ENCODE measurements around the gene P2RX1. TPM values are rescaled to one million over a fixed set of nuclear protein-coding genes. Genes with fewer than 3 reads are reported as not detected.

Gene P2RX1
- total and polyA plus RNA-seq, 5 donors from 2014 or later = 2.3 TPM; not detected in 4

DNA sequence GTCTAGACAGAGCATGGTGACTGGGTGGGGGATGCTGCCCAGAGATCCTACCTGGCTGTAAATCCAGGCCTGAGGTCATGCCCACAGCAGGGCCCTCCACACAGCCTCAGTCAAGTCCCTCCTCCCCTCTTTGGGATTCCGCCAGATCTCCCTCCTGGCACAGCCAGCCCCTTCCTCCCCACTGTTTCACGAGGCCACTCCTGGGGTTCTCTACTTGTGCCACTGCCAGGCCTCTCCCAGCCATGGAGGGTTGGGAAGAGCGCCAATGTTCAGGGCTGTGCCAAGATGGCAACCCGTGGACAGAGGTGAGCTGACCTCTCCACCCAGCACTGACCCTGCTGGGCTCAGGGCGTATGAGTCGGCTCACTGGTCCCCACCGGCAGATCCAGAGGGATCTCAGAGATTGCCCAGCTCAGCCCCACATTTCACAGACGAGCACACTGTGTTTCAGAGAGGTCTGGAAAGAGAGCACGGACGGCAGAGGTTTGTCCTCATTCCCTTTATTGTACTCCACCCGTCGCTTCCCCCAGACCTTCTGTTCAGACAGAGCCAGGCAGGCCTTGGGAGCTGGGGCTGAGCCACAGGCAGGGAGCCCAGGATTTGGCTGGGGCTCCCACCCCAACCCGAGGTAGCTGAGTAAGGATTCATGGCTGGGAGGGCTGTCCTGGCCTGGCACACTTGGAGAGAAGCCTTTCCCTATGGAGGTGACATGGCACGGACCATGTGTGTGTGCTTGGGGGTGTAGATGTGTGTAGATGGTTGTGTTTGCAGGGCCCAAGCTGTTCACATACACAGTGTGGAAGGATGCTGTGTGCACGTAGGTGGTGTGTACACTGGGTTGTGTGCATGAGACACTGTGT, 19.9 kb downstream of the P2RX1 start:
- Histone ChIP-seq H3K27ac (ENCODE audit: insufficient read depth, low read length, poor library complexity, severe bottlenecking) (no peak overlapping the region), H3K4me3 (ENCODE audit: low read depth, low read length) (no peak overlapping the region), H3K27me3 (ENCODE audit: control insufficient read depth, insufficient read depth, low read length) (no peaks in the 10 kb centered on the region), H3K9me3 (ENCODE audit: control insufficient read depth in 2 of 2, low read length in 2 of 2) (no peaks in the 10 kb centered on the region), H3K36me3 (ENCODE audit: control insufficient read depth, insufficient read depth, low read length) (no peaks in the 10 kb centered on the region), H3K4me1 (ENCODE audit: control insufficient read depth, insufficient read depth, low read length, poor library complexity, severe bottlenecking) (peaks cover 21% of the 10 kb centered on the region)
- H3K4me3 Mint-ChIP-seq = no peak overlapping the region
- H3K27me3 Mint-ChIP-seq = no peaks in the 10 kb centered on the region
- no peak overlapping the region for H3K27ac Mint-ChIP-seq
- no peak for ATAC-seq (ENCODE audit: low read depth in 2 of 2)
- H3K4me1 Mint-ChIP-seq = peaks cover 0 to 20% (median 12%) of the 10 kb centered on the region in 4 donors
- no peaks in the 10 kb centered on the region for H3K9me3 Mint-ChIP-seq
- DNase-seq = no peak
- H3K36me3 Mint-ChIP-seq = no peaks in the 10 kb centered on the region

DNA sequence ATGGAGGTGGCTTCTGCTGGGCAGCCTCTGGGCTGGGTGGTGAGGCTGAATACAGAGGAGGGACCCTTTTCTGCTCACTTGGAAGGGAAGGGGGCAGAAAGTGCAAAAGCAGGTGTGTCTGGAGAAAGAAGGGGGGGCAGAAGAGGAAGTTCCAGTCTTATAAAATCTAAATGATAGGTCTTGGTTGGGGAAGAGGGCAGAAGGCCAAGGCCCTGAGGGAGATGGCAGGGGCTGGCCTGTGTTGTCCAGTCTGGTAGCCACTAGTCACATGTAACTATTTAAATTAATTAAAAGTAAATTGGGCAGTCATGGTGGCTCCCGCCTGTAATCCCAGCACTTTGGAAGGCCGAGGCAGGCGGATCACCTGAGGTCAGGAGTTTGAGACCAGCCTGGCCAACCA, 20.9 kb downstream of the P2RX1 start:
- no peaks in the 10 kb centered on the region for H3K36me3 Mint-ChIP-seq
- H3K27me3 Mint-ChIP-seq = no peaks in the 10 kb centered on the region
- peaks cover 21% of the 10 kb centered on the region for H3K4me1 ChIP-seq (ENCODE audit: control insufficient read depth, insufficient read depth, low read length, poor library complexity, severe bottlenecking)
- peaks cover 0 to 28% (median 19%) of the 10 kb centered on the region in 4 donors for H3K4me1 Mint-ChIP-seq
- H3K4me3 Mint-ChIP-seq = peak overlapping the region in 2 of 4 donors; percentile 83 to 91
- no peaks in the 10 kb centered on the region for H3K9me3 ChIP-seq (ENCODE audit: control insufficient read depth in 2 of 2, low read length in 2 of 2)
- ATAC-seq (ENCODE audit: low read depth in 2 of 2) (no peak), DNase-seq (no peak)
- no peaks in the 10 kb centered on the region for H3K27me3 ChIP-seq (ENCODE audit: control insufficient read depth, insufficient read depth, low read length)
- H3K36me3 ChIP-seq (ENCODE audit: control insufficient read depth, insufficient read depth, low read length) = no peaks in the 10 kb centered on the region
- H3K9me3 Mint-ChIP-seq = no peaks in the 10 kb centered on the region
- no peak overlapping the region for H3K27ac Mint-ChIP-seq
- no peak overlapping the region for H3K4me3 ChIP-seq (ENCODE audit: low read depth, low read length)
- H3K27ac ChIP-seq (ENCODE audit: insufficient read depth, low read length, poor library complexity, severe bottlenecking) = no peak overlapping the region

DNA sequence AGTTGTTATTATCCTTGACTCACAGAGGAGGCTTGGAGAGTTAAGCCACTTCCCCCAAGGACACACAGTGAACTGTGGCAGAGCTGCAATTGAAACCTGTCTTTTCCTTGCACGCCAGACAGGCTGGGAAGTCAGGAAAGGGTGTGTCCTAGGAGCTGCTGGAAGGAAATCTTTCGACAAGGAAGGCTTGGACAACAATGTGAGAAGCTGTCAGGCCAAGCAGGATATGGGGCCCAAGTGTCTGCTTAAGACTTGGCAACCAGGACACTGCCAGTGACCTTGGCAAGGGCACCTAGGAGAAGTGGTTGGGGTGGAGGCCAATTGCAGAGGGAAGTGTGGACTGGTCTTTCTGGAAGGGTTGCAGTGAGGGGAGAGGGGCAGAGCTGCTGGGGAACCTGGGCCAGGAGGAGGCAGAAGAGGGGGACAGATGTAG, 21.3 kb downstream of the P2RX1 start:
- H3K36me3 ChIP-seq (ENCODE audit: control insufficient read depth, insufficient read depth, low read length) = no peaks in the 10 kb centered on the region
- H3K9me3 Mint-ChIP-seq = no peaks in the 10 kb centered on the region
- DNase-seq (no peak), ATAC-seq (ENCODE audit: low read depth in 2 of 2) (no peak)
- H3K4me1 ChIP-seq (ENCODE audit: control insufficient read depth, insufficient read depth, low read length, poor library complexity, severe bottlenecking) = peaks cover 21% of the 10 kb centered on the region
- no peaks in the 10 kb centered on the region for H3K9me3 ChIP-seq (ENCODE audit: control insufficient read depth in 2 of 2, low read length in 2 of 2)
- peaks cover 0 to 28% (median 19%) of the 10 kb centered on the region in 4 donors for H3K4me1 Mint-ChIP-seq
- no peak overlapping the region for H3K27ac Mint-ChIP-seq
- peak overlapping the region in 3 of 4 donors; percentile 28 to 91 (median 83) for H3K4me3 Mint-ChIP-seq
- H3K27ac ChIP-seq (ENCODE audit: insufficient read depth, low read length, poor library complexity, severe bottlenecking) = no peak overlapping the region
- H3K27me3 ChIP-seq (ENCODE audit: control insufficient read depth, insufficient read depth, low read length) = no peaks in the 10 kb centered on the region
- no peaks in the 10 kb centered on the region for H3K27me3 Mint-ChIP-seq
- no peaks in the 10 kb centered on the region for H3K36me3 Mint-ChIP-seq
- H3K4me3 ChIP-seq (ENCODE audit: low read depth, low read length) = no peak overlapping the region

DNA sequence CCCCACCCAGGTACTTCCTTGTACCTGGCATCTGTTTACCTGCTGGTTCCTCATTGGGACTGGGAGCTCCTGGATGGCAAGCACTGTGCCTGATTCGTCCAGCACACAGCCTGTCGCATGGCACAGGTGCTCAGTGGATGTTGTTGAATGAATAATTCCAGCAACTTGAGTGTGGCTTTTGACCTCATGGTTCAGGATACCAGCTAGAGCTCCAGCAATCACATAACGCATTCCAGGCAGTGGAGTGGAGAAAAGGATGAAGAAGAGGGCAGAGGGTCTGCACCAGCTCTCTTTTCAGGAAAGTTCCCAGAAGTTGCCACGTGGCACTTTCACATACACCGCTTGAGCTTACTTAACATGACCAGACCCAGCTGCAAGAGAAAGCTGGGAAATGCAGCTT, 22.1 kb downstream of the P2RX1 start:
- no peaks in the 10 kb centered on the region for H3K9me3 ChIP-seq (ENCODE audit: control insufficient read depth in 2 of 2, low read length in 2 of 2)
- H3K27ac ChIP-seq (ENCODE audit: insufficient read depth, low read length, poor library complexity, severe bottlenecking) = no peak overlapping the region
- H3K4me1 ChIP-seq (ENCODE audit: control insufficient read depth, insufficient read depth, low read length, poor library complexity, severe bottlenecking) = peaks cover 21% of the 10 kb centered on the region
- Mint-ChIP-seq H3K4me3 (peak overlapping the region; percentile 8 to 91 (median 85)), H3K36me3 (no peaks in the 10 kb centered on the region), H3K27me3 (no peaks in the 10 kb centered on the region), H3K4me1 (peaks cover 0 to 28% (median 19%) of the 10 kb centered on the region in 4 donors), H3K27ac (peak overlapping the region; percentile 75 to 93 (median 86)), H3K9me3 (no peaks in the 10 kb centered on the region)
- DNase-seq = no peak
- no peaks in the 10 kb centered on the region for H3K36me3 ChIP-seq (ENCODE audit: control insufficient read depth, insufficient read depth, low read length)
- no peak overlapping the region for H3K4me3 ChIP-seq (ENCODE audit: low read depth, low read length)
- no peaks in the 10 kb centered on the region for H3K27me3 ChIP-seq (ENCODE audit: control insufficient read depth, insufficient read depth, low read length)
- no peak for ATAC-seq (ENCODE audit: low read depth in 2 of 2)

DNA sequence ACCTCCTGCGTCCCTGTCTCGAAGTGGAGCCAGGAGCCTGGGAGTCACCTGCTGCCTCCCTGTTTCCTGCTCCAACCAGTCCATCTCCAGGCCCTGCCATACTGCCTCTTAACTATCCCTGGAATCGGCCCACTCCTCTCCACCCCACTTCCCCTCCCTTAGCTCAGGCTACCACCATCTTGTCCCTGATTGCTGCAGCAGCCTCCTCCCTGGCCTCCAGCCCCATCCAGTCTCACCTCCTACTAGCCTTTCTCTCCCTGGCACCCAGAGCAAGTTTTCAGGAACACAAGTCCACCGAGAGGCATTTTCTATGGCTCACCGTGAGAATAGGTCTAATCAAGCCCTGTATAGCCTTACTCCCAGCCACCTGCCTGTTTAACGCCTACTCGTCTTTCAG, 22.5 kb downstream of the P2RX1 start:
- Mint-ChIP-seq H3K4me3 (peak overlapping the region; percentile 51 to 91 (median 85)), H3K27ac (peak overlapping the region; percentile 75 to 93 (median 86)), H3K4me1 (peaks cover 0 to 30% (median 19%) of the 10 kb centered on the region in 4 donors), H3K9me3 (no peaks in the 10 kb centered on the region), H3K27me3 (no peaks in the 10 kb centered on the region), H3K36me3 (no peaks in the 10 kb centered on the region)
- H3K27ac ChIP-seq (ENCODE audit: insufficient read depth, low read length, poor library complexity, severe bottlenecking) = peak overlapping the region; percentile 70
- H3K4me1 ChIP-seq (ENCODE audit: control insufficient read depth, insufficient read depth, low read length, poor library complexity, severe bottlenecking) = peaks cover 21% of the 10 kb centered on the region
- peak overlapping the region; percentile 41 for H3K4me3 ChIP-seq (ENCODE audit: low read depth, low read length)
- no peaks in the 10 kb centered on the region for H3K36me3 ChIP-seq (ENCODE audit: control insufficient read depth, insufficient read depth, low read length)
- no peaks in the 10 kb centered on the region for H3K27me3 ChIP-seq (ENCODE audit: control insufficient read depth, insufficient read depth, low read length)
- H3K9me3 ChIP-seq (ENCODE audit: control insufficient read depth in 2 of 2, low read length in 2 of 2) = no peaks in the 10 kb centered on the region
- ATAC-seq (ENCODE audit: low read depth in 2 of 2) (no peak), DNase-seq (no peak)

DNA sequence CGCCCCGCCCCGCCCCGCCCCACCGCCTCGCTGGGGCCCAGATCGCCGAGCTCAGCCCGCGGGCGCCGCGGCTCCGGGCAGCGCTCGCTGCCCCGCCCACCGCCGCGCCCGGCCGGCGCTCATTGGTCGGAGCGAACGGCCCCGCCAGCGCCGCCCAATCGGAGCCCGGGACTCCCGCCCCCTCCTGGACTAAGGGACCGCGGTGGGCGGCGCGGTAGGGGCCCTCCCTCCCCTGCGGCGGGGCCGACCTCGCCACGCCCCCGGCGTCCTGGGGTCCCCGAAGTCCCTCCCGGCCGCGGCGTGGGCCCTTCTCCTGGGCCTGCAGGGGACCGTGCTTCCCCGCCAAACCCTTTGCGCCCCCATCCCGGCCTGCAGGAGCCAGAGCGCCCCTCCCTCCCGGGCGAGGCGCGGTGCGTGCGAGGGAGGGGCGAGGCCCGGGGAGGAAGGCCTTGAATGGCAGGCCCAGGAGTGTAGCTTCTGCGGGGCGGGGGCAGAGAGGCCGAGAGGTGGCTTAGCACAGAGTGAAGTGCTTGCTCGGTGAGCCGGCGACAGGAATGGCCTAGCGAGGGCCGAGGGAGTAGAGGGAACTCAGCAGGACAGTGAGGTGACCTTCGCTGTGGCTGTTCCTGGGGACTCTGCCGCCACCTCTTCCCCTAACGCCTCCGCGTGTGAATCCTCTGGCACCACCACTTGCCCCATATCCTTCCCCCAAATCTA, 23.1 kb downstream of the P2RX1 start, which contains the start of gene CAMKK1:
Gene CAMKK1, minus strand, starts transcription at position 51 of the 717 bp plus-strand sequence. CDS start 7,366 bp downstream, outside the sequence.
- Histone ChIP-seq H3K9me3 (ENCODE audit: control insufficient read depth in 2 of 2, low read length in 2 of 2) (no peaks in the 10 kb centered on the region), H3K36me3 (ENCODE audit: control insufficient read depth, insufficient read depth, low read length) (no peaks in the 10 kb centered on the region), H3K27ac (ENCODE audit: insufficient read depth, low read length, poor library complexity, severe bottlenecking) (peak within 1 kb of the TSS; percentile 70), H3K4me1 (ENCODE audit: control insufficient read depth, insufficient read depth, low read length, poor library complexity, severe bottlenecking) (peaks cover 23% of the 10 kb centered on the region), H3K4me3 (ENCODE audit: low read depth, low read length) (peak within 1 kb of the TSS; percentile 41), H3K27me3 (ENCODE audit: control insufficient read depth, insufficient read depth, low read length) (no peaks in the 10 kb centered on the region)
- ATAC-seq (ENCODE audit: low read depth in 2 of 2) (peak; percentile 83 to 84), DNase-seq (peak; percentile 84 to 91 (median 88))
- H3K4me1 Mint-ChIP-seq = peaks cover 0 to 30% (median 19%) of the 10 kb centered on the region in 4 donors
- no peaks in the 10 kb centered on the region for H3K36me3 Mint-ChIP-seq
- H3K27me3 Mint-ChIP-seq = no peaks in the 10 kb centered on the region
- peak within 1 kb of the TSS; percentile 84 to 91 (median 90) for H3K4me3 Mint-ChIP-seq
- no peaks in the 10 kb centered on the region for H3K9me3 Mint-ChIP-seq
- H3K27ac Mint-ChIP-seq = peak within 1 kb of the TSS; percentile 86 to 93 (median 90)

DNA sequence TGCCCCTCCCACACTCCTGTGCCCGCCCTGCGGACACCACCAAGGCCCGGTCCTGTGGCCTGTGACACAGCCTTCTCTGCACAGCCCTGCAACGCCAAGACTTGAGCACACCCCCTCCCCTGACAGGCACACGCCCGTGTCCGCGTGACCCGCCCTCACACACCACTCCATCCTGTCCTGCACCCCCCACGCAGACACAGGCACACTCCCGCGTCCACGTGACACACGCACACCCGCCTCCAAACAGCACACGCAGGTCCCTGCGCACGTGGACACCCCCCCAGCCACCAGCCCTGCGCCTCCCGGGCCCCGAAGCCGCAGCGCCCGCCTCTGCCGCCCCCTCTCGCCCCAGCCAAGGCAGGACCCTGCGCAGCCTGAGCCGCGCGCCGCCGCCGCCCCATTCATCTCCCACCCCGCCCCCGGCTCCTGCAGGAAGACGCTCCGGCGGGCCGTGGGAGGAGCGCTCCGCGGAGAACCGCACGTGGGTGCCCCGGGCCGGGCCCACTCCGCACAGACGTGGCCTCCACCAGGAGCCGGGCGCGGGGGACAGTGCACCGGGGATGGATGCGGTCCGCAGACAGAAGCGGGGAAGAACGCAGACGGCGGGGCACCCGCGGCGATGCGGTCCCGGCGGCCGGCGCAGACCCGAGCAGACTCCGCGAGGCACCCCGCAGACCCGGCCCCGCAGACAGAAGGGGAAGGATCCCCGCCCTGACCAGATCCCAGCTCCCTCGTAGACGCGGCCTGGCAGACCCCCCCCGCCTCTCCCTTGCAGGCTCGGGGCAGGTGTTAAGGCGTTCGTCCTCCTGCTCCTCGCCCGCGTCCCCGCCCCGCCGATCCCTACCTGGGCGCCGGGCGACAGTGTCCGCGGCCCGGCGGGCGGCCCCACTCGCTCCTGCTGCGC, 23.9 kb downstream of the P2RX1 start:
- H3K9me3 Mint-ChIP-seq = no peaks in the 10 kb centered on the region
- ATAC-seq (ENCODE audit: low read depth in 2 of 2) (peak; percentile 65 to 67), DNase-seq (peak; percentile 82 to 86 (median 85))
- H3K4me1 Mint-ChIP-seq = peaks cover 0 to 36% (median 23%) of the 10 kb centered on the region in 4 donors
- Histone ChIP-seq H3K4me1 (ENCODE audit: control insufficient read depth, insufficient read depth, low read length, poor library complexity, severe bottlenecking) (peaks cover 31% of the 10 kb centered on the region), H3K27ac (ENCODE audit: insufficient read depth, low read length, poor library complexity, severe bottlenecking) (peak overlapping the region; percentile 66), H3K4me3 (ENCODE audit: low read depth, low read length) (no peak overlapping the region), H3K27me3 (ENCODE audit: control insufficient read depth, insufficient read depth, low read length) (no peaks in the 10 kb centered on the region), H3K36me3 (ENCODE audit: control insufficient read depth, insufficient read depth, low read length) (no peaks in the 10 kb centered on the region), H3K9me3 (ENCODE audit: control insufficient read depth in 2 of 2, low read length in 2 of 2) (no peaks in the 10 kb centered on the region)
- peak overlapping the region; percentile 48 to 91 (median 90) for H3K27ac Mint-ChIP-seq
- H3K27me3 Mint-ChIP-seq = peaks cover under 1% of the 10 kb centered on the region
- H3K4me3 Mint-ChIP-seq = peak overlapping the region; percentile 83 to 91 (median 87)
- no peaks in the 10 kb centered on the region for H3K36me3 Mint-ChIP-seq
